H1 (cell line): Measurements from ENCODE around the gene CHD9. TPM values are rescaled to one million over a fixed set of nuclear protein-coding genes. Genes with fewer than 3 reads are reported as not detected.

Source experiments
- CTCF ChIA-PET: fragments of 300-600 bp; sonication (Branson Sonifier 250); formaldehyde crosslinking; loops from one replicate; lab custom pipeline; 2021; ENCODE audit not compliant: partially characterized antibody; lab: Charles Lee
- POLR2A ChIA-PET: fragments of 300-600 bp; sonication (Branson Sonifier 250); formaldehyde crosslinking; loops from one replicate; lab custom pipeline; 2021; ENCODE audit warnings: inconsistent platforms; ENCODE audit not compliant: partially characterized antibody; lab: Charles Lee
- DNase-seq, 2 experiments: peaks; one replicate each; pipeline versions ENCODE4 v3.0.0 to v3.0.0-alpha.2; 2010 to 2022; ENCODE audit warnings: low spot score in 2 of 2, low read depth in 1 of 2, mixed read lengths in 1 of 2
- FAIRE-seq: peaks from 2 replicates; lab custom pipeline; 2011; peaks lifted over from hg19 to GRCh38; lab: Jason Lieb, UNC
- H2AFZ ChIP-seq: 2 replicates; pipeline ENCODE4 v1.8.1; 2012; ENCODE audit warnings: low read length, inconsistent platforms
- H2AK5ac ChIP-seq: 2 replicates; pipeline ENCODE4 v1.6.1; 2013; ENCODE audit warnings: low read depth, low read length
- H2BK120ac ChIP-seq: replicated peaks from 2 replicates; pipeline ENCODE3; 2013; ENCODE audit warnings: low read depth, low read length, inconsistent platforms
- H2BK12ac ChIP-seq: 2 replicates; pipeline ENCODE4 v1.6.1; 2013; ENCODE audit warnings: low read depth, low read length
- H2BK15ac ChIP-seq: 2 replicates; pipeline ENCODE4 v1.6.1; 2013; ENCODE audit warnings: low read length
- H2BK20ac ChIP-seq: 2 replicates; pipeline ENCODE4 v1.6.1; 2013; ENCODE audit warnings: low read length
- H2BK5ac ChIP-seq: 2 replicates; pipeline ENCODE4 v1.6.1; 2013; ENCODE audit warnings: low read depth, low read length
- H3K14ac ChIP-seq: 2 replicates; pipeline ENCODE4 v1.6.1; 2013; ENCODE audit warnings: inconsistent platforms; ENCODE audit not compliant: insufficient read length
- H3K18ac ChIP-seq: 2 replicates; pipeline ENCODE4 v1.6.1; 2013; ENCODE audit warnings: low read length; ENCODE audit errors: extremely low read depth
- H3K23ac ChIP-seq: 2 replicates; pipeline ENCODE4 v1.6.1; 2013; ENCODE audit warnings: inconsistent platforms; ENCODE audit not compliant: insufficient read length
- H3K23me2 ChIP-seq: 2 replicates; pipeline ENCODE4 v1.6.1; 2013; ENCODE audit warnings: low read depth, low read length
- H3K27ac ChIP-seq: 2 replicates; pipeline ENCODE4 v1.6.1; 2011; ENCODE audit warnings: low read depth, low read length, inconsistent platforms
- H3K27me3 ChIP-seq, 4 experiments: replicated peaks in 1 of 4; 1 replicate in 1 of 4; 2 replicates in 3 of 4; pipeline versions ENCODE4 v1.6.1 to v1.8.1; 2011 to 2013; ENCODE audit warnings: low read length in 3 of 4, mild to moderate bottlenecking in 3 of 4, inconsistent platforms in 2 of 4, mixed read lengths in 2 of 4, moderate library complexity in 1 of 4; ENCODE audit not compliant: control insufficient read depth in 3 of 4, insufficient read depth in 3 of 4; ENCODE audit errors: extremely low read depth in 1 of 4
- H3K36me3 ChIP-seq, 4 experiments: 2 replicates each; pipeline versions ENCODE4 v1.6.1 to v1.8.1; 2011 to 2013; ENCODE audit warnings: mild to moderate bottlenecking in 4 of 4, low read length in 3 of 4, moderate library complexity in 2 of 4, control low read depth in 1 of 4, inconsistent platforms in 1 of 4; ENCODE audit not compliant: insufficient read depth in 4 of 4, control insufficient read depth in 2 of 4
- H3K4ac ChIP-seq: replicated peaks from 2 replicates; pipeline ENCODE3; 2013; ENCODE audit warnings: low read length, low read depth, mixed read lengths, inconsistent platforms; ENCODE audit not compliant: insufficient read length
- H3K4me1 ChIP-seq, 4 experiments: replicated peaks in 1 of 4; 1 replicate in 1 of 4; 2 replicates in 3 of 4; pipeline versions ENCODE4 v1.6.1 to v1.8.1; 2011 to 2013; ENCODE audit warnings: low read length in 3 of 4, inconsistent platforms in 2 of 4, mixed read lengths in 1 of 4; ENCODE audit not compliant: insufficient read depth in 4 of 4, control insufficient read depth in 3 of 4
- H3K4me2 ChIP-seq, 2 experiments: 2 replicates each; pipeline versions ENCODE4 v1.6.1 to v1.8.1; 2011 to 2013; ENCODE audit warnings: low read depth in 2 of 2, low read length in 2 of 2, control low read depth in 1 of 2, inconsistent platforms in 1 of 2, mild to moderate bottlenecking in 1 of 2; ENCODE audit not compliant: insufficient read depth in 1 of 2
- H3K4me3 ChIP-seq, 4 experiments: fragments of 200-600, 300-600 bp in 1 of 4; sonication (generic), shearing (Covaris generic), sonication (Bioruptor Twin) in 1 of 4; 2 replicates each; pipeline versions ENCODE4 v1.5.1 to v1.8.1; 2011 to 2016; ENCODE audit warnings: low read length in 4 of 4, low read depth in 3 of 4, control low read depth in 2 of 4, inconsistent platforms in 2 of 4, mild to moderate bottlenecking in 2 of 4, mixed read lengths in 1 of 4, moderate library complexity in 1 of 4; ENCODE audit not compliant: insufficient read depth in 2 of 4; ENCODE audit errors: extremely low read depth in 1 of 4
- H3K56ac ChIP-seq: replicated peaks from 2 replicates; pipeline ENCODE3; 2013; ENCODE audit warnings: low read depth, mild to moderate bottlenecking, mixed read lengths, low read length, inconsistent platforms; ENCODE audit not compliant: insufficient read length
- H3K79me1 ChIP-seq: 2 replicates; pipeline ENCODE4 v1.6.1; 2013; ENCODE audit warnings: low read depth, low read length, control low read depth
- H3K79me2 ChIP-seq, 2 experiments: 2 replicates each; pipeline versions ENCODE4 v1.6.1 to v1.8.1; 2012 to 2013; ENCODE audit warnings: low read length in 2 of 2, mild to moderate bottlenecking in 2 of 2, inconsistent platforms in 1 of 2; ENCODE audit not compliant: insufficient read depth in 2 of 2, control insufficient read depth in 1 of 2
- H3K9ac ChIP-seq, 4 experiments: replicated peaks in 1 of 4; 1 replicate in 1 of 4; 2 replicates in 3 of 4; pipeline versions ENCODE4 v1.6.1 to v1.8.1; 2011 to 2013; ENCODE audit warnings: low read depth in 3 of 4, low read length in 3 of 4, control low read depth in 2 of 4, mild to moderate bottlenecking in 2 of 4, moderate library complexity in 2 of 4, inconsistent platforms in 1 of 4; ENCODE audit errors: extremely low read depth in 1 of 4
- H3K9me3 ChIP-seq, 2 experiments: 2 replicates each; pipeline versions ENCODE4 v1.6.1 to v1.8.1; 2012 to 2013; ENCODE audit warnings: mild to moderate bottlenecking in 2 of 2, moderate library complexity in 2 of 2, control low read depth in 1 of 2, inconsistent platforms in 1 of 2, low read depth in 1 of 2, low read length in 1 of 2, mixed read lengths in 1 of 2; ENCODE audit not compliant: insufficient read depth in 2 of 2
- H4K20me1 ChIP-seq, 2 experiments: replicated peaks in 1 of 2; 2 replicates each; pipeline versions ENCODE3 to v1.8.1; 2011 to 2013; ENCODE audit warnings: inconsistent platforms in 2 of 2, low read length in 2 of 2, mild to moderate bottlenecking in 1 of 2; ENCODE audit not compliant: insufficient read depth in 2 of 2, control insufficient read depth in 1 of 2
- H4K5ac ChIP-seq: 2 replicates; pipeline ENCODE4 v1.6.1; 2013; ENCODE audit warnings: low read length, low read depth, mixed read lengths, inconsistent platforms; ENCODE audit not compliant: insufficient read length
- H4K8ac ChIP-seq: 2 replicates; pipeline ENCODE4 v1.8.0; 2013; ENCODE audit warnings: mild to moderate bottlenecking, moderate library complexity, low read length, inconsistent platforms; ENCODE audit not compliant: insufficient read depth; ENCODE audit errors: extremely low read depth
- H4K91ac ChIP-seq: replicated peaks from 2 replicates; pipeline ENCODE3; 2013; ENCODE audit warnings: low read length, mixed read lengths, inconsistent platforms; ENCODE audit not compliant: insufficient read length
- ASH2L ChIP-seq: fragments of 200-600, 300-600 bp; sonication (generic); IDR thresholded peaks from one replicate; pipeline ENCODE4 v1.7.1; 2017; ENCODE audit warnings: low read length
- BCL11A ChIP-seq, 2 experiments: IDR thresholded peaks; one replicate each; pipeline ENCODE4 v1.6.1; 2011; ENCODE audit warnings: low read depth in 2 of 2, low read length in 2 of 2, mild to moderate bottlenecking in 2 of 2
- CBX8 ChIP-seq: fragments of 300-800, 300-1000 bp; sonication (generic); IDR thresholded peaks from 2 replicates; pipeline ENCODE4 v1.7.1; 2016; ENCODE audit warnings: low read depth, low read length, borderline replicate concordance
- FOSL1 ChIP-seq: IDR thresholded peaks from 2 replicates; pipeline ENCODE4 v1.6.1; 2011; ENCODE audit warnings: mild to moderate bottlenecking, low read depth, low read length, moderate library complexity; ENCODE audit not compliant: insufficient read depth
- GTF2F1 ChIP-seq: IDR thresholded peaks from 2 replicates; pipeline ENCODE4 v1.6.1; 2012; ENCODE audit warnings: low read depth, low read length, improper control_type of control experiment, borderline replicate concordance
- KDM1A ChIP-seq: fragments of 200-600, 300-600 bp; sonication (generic); IDR thresholded peaks from 2 replicates; pipeline ENCODE4 v1.7.1; 2016; ENCODE audit warnings: mild to moderate bottlenecking, low read length, borderline replicate concordance
- MAX ChIP-seq: IDR thresholded peaks from 2 replicates; pipeline ENCODE4 v1.6.1; 2012; ENCODE audit warnings: inconsistent platforms
- POLR2AphosphoS5 ChIP-seq: IDR thresholded peaks from 2 replicates; pipeline ENCODE4 v1.6.1; 2011; ENCODE audit warnings: low read depth, low read length
- POU5F1 ChIP-seq: IDR thresholded peaks from 2 replicates; pipeline ENCODE4 v1.6.1; 2011; ENCODE audit warnings: low read depth, mild to moderate bottlenecking, low read length, moderate library complexity
- RNF2 ChIP-seq: fragments of 200-900, 300-1000 bp; sonication (generic); IDR thresholded peaks from 2 replicates; pipeline ENCODE4 v1.7.1; 2016; ENCODE audit warnings: borderline replicate concordance, low read depth, mild to moderate bottlenecking, antibody characterized with exemption, low read length; ENCODE audit not compliant: poor library complexity, severe bottlenecking; ENCODE audit errors: missing control alignments
- SP4 ChIP-seq: IDR thresholded peaks from 2 replicates; pipeline ENCODE4 v1.6.1; 2012; ENCODE audit warnings: low read length, inconsistent platforms
- TAF7 ChIP-seq: optimal IDR thresholded peaks from 2 replicates; pipeline ENCODE3; 2011; ENCODE audit warnings: low read depth, mild to moderate bottlenecking, inconsistent platforms, low read length, moderate library complexity, borderline replicate concordance
- polyA plus RNA-seq, 7 experiments: library from polyadenylated mRNA; depleted of rRNA in 3 of 7; stranded (reverse) in 5 of 7; unstranded in 2 of 7; fragments of >200 nt in 5 of 7; fragments of 200-250 nt in 2 of 7; gene quantifications; 1 replicate in 5 of 7; 2 replicates in 1 of 7; 4 replicates in 1 of 7; pipeline versions ENCODE4 v1.2.1 to v1.2.3, GENCODE V29; 2011 to 2013; ENCODE audit warnings: missing spikeins in 2 of 7, mixed read lengths in 2 of 7
- total RNA-seq: library from RNA; stranded (reverse); fragmentation: NEBNext Ultra II Directional; extraction: Animal tissue kit (Norgen Biotek cat#: 25700); gene quantifications from 2 replicates; pipeline ENCODE4 v1.2.1, GENCODE V29; 2021

Gene CHD9
- total and polyA plus RNA-seq, 2 of the 8 experiments (the other 6 are each of a cell fraction or from before 2014, with no cell fraction given) = 9.9 to 32.4 TPM

DNA sequence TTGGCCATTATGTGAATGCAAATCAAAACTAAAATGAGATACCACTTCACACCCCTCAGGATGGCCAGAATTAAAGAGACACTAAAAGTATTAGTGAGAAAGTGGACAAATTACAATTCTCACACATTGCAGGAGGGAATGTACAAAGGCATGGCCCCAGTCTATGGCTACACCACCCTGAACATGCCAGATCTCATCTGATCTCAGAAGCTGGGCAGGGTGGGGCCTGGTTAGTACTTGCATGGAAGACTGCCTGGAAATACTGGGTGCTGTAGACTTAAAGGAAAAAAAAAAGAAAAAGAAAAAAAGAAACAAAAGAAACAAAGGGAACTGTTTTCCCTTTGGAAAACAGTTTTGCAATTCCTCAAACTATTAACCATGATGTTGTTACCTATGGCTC, 282.5 kb downstream of the CHD9 start:
- DNase-seq (no peak), FAIRE-seq (no peak)
- no peak overlapping the region for H3K23ac ChIP-seq
- ChIA-PET CTCF (no interaction called here), POLR2A (no interaction called here)
- H4K20me1 ChIP-seq = no peaks in the 10 kb centered on the region
- no peaks in the 10 kb centered on the region for H3K4me1 ChIP-seq
- H2BK120ac ChIP-seq = no peak overlapping the region
- no peak overlapping the region for H2AK5ac ChIP-seq
- no peaks in the 10 kb centered on the region for H3K9me3 ChIP-seq
- H3K36me3 ChIP-seq = no peaks in the 10 kb centered on the region
- no peak overlapping the region for H2AFZ ChIP-seq
- no peak overlapping the region for H2BK20ac ChIP-seq
- H4K8ac ChIP-seq = no peak overlapping the region
- H3K4me3 ChIP-seq = no peak overlapping the region
- H3K4ac ChIP-seq = no peak overlapping the region
- H3K79me2 ChIP-seq = no peaks in the 10 kb centered on the region
- H3K9ac ChIP-seq = no peak overlapping the region
- H3K27ac ChIP-seq = no peak overlapping the region
- H4K5ac ChIP-seq = no peak overlapping the region
- H3K23me2 ChIP-seq = no peaks in the 10 kb centered on the region
- H3K27me3 ChIP-seq = no peaks in the 10 kb centered on the region
- no peak overlapping the region for H4K91ac ChIP-seq
- H3K18ac ChIP-seq = no peak overlapping the region
- no peak overlapping the region for H3K14ac ChIP-seq
- no peak overlapping the region for H2BK5ac ChIP-seq
- H3K79me1 ChIP-seq = no peaks in the 10 kb centered on the region
- no peak overlapping the region for H3K4me2 ChIP-seq
- H2BK15ac ChIP-seq = no peak overlapping the region
- no peak overlapping the region for H2BK12ac ChIP-seq
- H3K56ac ChIP-seq = no peak overlapping the region
- TF ChIP-seq FOSL1 (no peak), KDM1A (no peak), ASH2L (no peak), CBX8 (no peak), POU5F1 (no peak), GTF2F1 (no peak), MAX (no peak), TAF7 (no peak), RNF2 (no peak), SP4 (no peak), POLR2AphosphoS5 (no peak), BCL11A (IDR thresholded peaks at IDR 0.05; ENCODE audit: low read depth in 2 of 2, low read length in 2 of 2) (no peak)
